ENCODE data around the gene ISL2.

ISL2 gene

GRCh38 chr15:76342058-76342381, 5.4 kb downstream of the ISL2 start:
- Histone ChIP-seq H3K4me1 (ENCODE audit: insufficient read depth, low read length, severe bottlenecking) (peaks cover 43% of the 10 kb centered on the region), H3K27ac (ENCODE audit: low read depth, low read length, poor library complexity, severe bottlenecking) (no peak overlapping the region)

DNA sequence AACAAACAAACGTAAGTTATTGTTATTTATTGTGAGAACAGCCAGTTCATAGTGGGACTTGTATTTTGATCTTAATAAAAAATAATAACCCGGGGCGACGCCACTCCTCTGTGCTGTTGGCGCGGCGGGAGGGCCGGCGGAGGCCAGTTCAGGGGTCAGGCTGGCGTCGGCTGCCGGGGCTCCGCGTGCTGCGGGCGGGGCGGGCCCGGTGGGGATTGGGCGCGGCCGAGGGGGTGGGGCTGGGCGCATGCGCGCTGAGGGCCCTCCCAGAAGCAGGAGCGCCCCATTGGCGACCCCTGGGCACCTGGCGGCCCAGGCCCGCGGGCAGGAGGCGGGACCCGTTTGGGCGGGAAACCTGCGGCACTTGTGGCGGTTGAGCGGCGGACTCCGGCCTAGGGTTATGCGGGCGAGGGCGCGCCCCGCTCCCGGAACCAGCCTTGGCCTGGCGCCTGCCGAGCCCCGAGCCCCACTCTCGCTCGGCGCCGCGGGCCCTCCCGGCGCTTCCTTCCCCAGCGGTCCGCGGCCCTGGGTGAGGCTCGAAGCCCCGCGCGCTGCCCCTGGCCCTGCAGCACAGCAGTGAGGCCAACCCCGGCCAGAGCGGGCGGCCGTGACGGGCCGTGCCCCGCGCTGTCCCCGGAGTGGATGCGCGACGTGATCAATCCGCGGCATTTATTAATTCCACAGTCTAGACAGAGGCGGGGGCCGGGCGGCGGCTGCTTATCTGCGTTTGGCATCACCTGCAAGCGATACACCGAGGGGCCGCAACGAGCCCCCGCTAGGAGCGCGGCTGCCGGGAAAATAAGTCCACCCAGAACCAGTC, 6.0 kb downstream of the ISL2 start:
- no peak overlapping the region for H3K4me3 ChIP-seq (ENCODE audit: low read depth, low read length, poor library complexity, severe bottlenecking)
- H3K4me2 ChIP-seq (ENCODE audit: low read length): no peak overlapping the region
- no peaks in the 10 kb centered on the region for H3K9me2 ChIP-seq (ENCODE audit: low read depth, low read length)
- H3K36me3 ChIP-seq (ENCODE audit: insufficient read depth, low read length): no peaks in the 10 kb centered on the region
- no peak overlapping the region for H3K27ac ChIP-seq (ENCODE audit: low read depth, low read length, poor library complexity, severe bottlenecking)
- no peak overlapping the region for H3K9ac ChIP-seq (ENCODE audit: low read length)
- no peak overlapping the region for H2AFZ ChIP-seq (ENCODE audit: low read length)
- peaks cover 1% of the 10 kb centered on the region for H3K27me3 ChIP-seq (ENCODE audit: insufficient read depth, low read length)
- no peaks in the 10 kb centered on the region for H3K79me2 ChIP-seq (ENCODE audit: insufficient read depth, low read length)
- H4K20me1 ChIP-seq (ENCODE audit: insufficient read depth, low read length): no peaks in the 10 kb centered on the region
- H3K9me3 ChIP-seq (ENCODE audit: low read length): no peaks in the 10 kb centered on the region
- peaks cover 38% of the 10 kb centered on the region for H3K4me1 ChIP-seq (ENCODE audit: insufficient read depth, low read length, severe bottlenecking)
- TF ChIP-seq EZH2 (IDR thresholded peaks at IDR 0.05; ENCODE audit: borderline replicate concordance, low read length) (no peak), CTCF (IDR thresholded peaks at IDR 0.05; ENCODE audit: low read length) (no peak)
- H3F3A ChIP-seq (ENCODE audit: insufficient read depth, low read length): no peaks in the 10 kb centered on the region

More at GRCh38 chr15:76342058-76342381, 5.4 kb downstream of the ISL2 start:
- H2AFZ ChIP-seq (ENCODE audit: low read length): no peak overlapping the region
- H3K4me2 ChIP-seq (ENCODE audit: low read length): no peak overlapping the region
- no peak for TF ChIP-seq EZH2 (IDR thresholded peaks at IDR 0.05; ENCODE audit: borderline replicate concordance, low read length)
- no peak for TF ChIP-seq CTCF (IDR thresholded peaks at IDR 0.05; ENCODE audit: low read length)
- no peak overlapping the region for H3K9ac ChIP-seq (ENCODE audit: low read length)
- no peaks in the 10 kb centered on the region for H3K9me2 ChIP-seq (ENCODE audit: low read depth, low read length)
- no peaks in the 10 kb centered on the region for H3K9me3 ChIP-seq (ENCODE audit: low read length)
- no peaks in the 10 kb centered on the region for H4K20me1 ChIP-seq (ENCODE audit: insufficient read depth, low read length)
- no peaks in the 10 kb centered on the region for H3F3A ChIP-seq (ENCODE audit: insufficient read depth, low read length)
- no peaks in the 10 kb centered on the region for H3K79me2 ChIP-seq (ENCODE audit: insufficient read depth, low read length)
- H3K27me3 ChIP-seq (ENCODE audit: insufficient read depth, low read length): no peaks in the 10 kb centered on the region; the same call in 1 of the 2 replicates
- no peak overlapping the region for H3K4me3 ChIP-seq (ENCODE audit: low read depth, low read length, poor library complexity, severe bottlenecking)
- H3K36me3 ChIP-seq (ENCODE audit: insufficient read depth, low read length): no peaks in the 10 kb centered on the region

DNA sequence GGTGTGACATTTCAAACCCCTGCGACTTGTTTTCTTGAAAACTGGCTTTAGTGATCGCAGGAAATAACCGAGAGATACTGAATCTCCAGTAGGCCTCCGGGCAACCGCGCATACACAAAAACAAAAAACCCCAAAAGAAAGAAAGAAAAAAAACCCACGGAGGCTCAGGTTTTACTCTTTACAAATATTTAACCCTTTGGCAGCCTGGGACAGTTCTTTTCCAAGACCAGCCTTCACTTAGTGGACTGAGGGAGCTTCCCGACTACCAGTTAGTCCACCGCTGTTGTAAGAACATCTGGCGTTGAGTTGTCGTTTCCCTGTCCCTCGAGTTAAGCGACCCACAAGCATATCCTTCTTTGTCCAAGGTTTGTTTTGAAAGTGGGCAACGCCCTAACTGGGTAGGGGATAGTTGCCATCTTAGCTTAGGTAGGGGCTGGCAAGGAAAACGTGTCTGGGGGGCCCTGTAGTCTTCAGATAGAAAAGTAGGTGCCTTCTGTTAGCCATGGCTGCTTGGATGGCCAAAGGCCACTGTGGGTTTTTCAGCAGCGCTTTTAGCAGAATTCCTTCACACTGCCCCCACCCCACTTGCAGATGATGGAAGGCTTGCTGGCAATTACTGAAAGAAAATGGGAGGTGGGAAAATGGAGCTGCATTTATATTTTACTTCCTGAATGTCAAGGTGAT, 6.9 kb downstream of the ISL2 start:
- H3F3A ChIP-seq (ENCODE audit: insufficient read depth, low read length): no peaks in the 10 kb centered on the region
- peaks cover 31% of the 10 kb centered on the region for H3K4me1 ChIP-seq (ENCODE audit: insufficient read depth, low read length, severe bottlenecking)
- H3K9me2 ChIP-seq (ENCODE audit: low read depth, low read length): no peaks in the 10 kb centered on the region
- no peak overlapping the region for H3K4me2 ChIP-seq (ENCODE audit: low read length)
- peaks cover 5% of the 10 kb centered on the region for H3K27me3 ChIP-seq (ENCODE audit: insufficient read depth, low read length)
- no peaks in the 10 kb centered on the region for H3K79me2 ChIP-seq (ENCODE audit: insufficient read depth, low read length)
- H3K9ac ChIP-seq (ENCODE audit: low read length): no peak overlapping the region
- H4K20me1 ChIP-seq (ENCODE audit: insufficient read depth, low read length): no peaks in the 10 kb centered on the region
- H2AFZ ChIP-seq (ENCODE audit: low read length): no peak overlapping the region
- TF ChIP-seq EZH2 (IDR thresholded peaks at IDR 0.05; ENCODE audit: borderline replicate concordance, low read length): no peak
- no peak for TF ChIP-seq CTCF (IDR thresholded peaks at IDR 0.05; ENCODE audit: low read length)
- no peaks in the 10 kb centered on the region for H3K36me3 ChIP-seq (ENCODE audit: insufficient read depth, low read length)
- no peak overlapping the region for H3K4me3 ChIP-seq (ENCODE audit: low read depth, low read length, poor library complexity, severe bottlenecking)
- no peaks in the 10 kb centered on the region for H3K9me3 ChIP-seq (ENCODE audit: low read length)
- no peak overlapping the region for H3K27ac ChIP-seq (ENCODE audit: low read depth, low read length, poor library complexity, severe bottlenecking)
